ENCODE results near the gene COLGALT1. TPM values are rescaled to one million over a fixed set of nuclear protein-coding genes. Genes with fewer than 3 reads are reported as not detected.
"Not testable (repeated sequence)": the region's sequence is repeated elsewhere in the genome, so short reads cannot be mapped to it uniquely, and the experiment has no call there.

COLGALT1 gene
- 58.8 and 60.5 TPM in 2 replicates for total RNA-seq (2014; rRNA removed; shearing (Covaris generic))

DNA sequence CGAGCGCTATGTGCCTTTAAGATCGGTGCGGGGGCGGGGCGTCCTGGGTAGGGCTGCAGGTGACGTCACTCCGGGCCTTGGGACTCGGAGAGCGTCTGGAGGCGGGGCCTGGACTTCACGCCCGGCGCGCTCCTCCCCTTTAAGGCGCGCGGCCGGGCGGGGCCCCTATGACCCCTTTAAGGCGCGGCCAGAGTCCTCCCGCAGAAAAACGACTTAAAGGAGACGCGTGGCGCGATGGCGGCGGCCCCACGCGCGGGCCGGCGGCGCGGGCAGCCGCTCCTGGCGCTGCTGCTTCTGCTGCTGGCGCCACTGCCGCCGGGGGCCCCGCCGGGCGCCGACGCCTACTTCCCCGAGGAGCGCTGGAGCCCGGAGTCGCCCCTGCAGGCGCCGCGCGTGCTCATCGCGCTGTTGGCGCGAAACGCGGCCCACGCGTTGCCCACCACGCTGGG is at the start of gene COLGALT1:
COLGALT1 (plus strand) TSS at position 170 of the 449 bp plus-strand sequence; CDS start at position 235, 65 bp downstream.
- DNase-seq (ENCODE audit: low read depth), result peak; percentile 98

- DNase-seq (ENCODE audit: low read depth), result no peak
These were observed 48.7 kb upstream of the COLGALT1 start for GRCh38 chr19:17506745-17507144.

- DNase-seq (ENCODE audit: low read depth), result not testable (repeated sequence)
These were observed 46.9 kb upstream of the COLGALT1 start for GRCh38 chr19:17508558-17508933.

DNA sequence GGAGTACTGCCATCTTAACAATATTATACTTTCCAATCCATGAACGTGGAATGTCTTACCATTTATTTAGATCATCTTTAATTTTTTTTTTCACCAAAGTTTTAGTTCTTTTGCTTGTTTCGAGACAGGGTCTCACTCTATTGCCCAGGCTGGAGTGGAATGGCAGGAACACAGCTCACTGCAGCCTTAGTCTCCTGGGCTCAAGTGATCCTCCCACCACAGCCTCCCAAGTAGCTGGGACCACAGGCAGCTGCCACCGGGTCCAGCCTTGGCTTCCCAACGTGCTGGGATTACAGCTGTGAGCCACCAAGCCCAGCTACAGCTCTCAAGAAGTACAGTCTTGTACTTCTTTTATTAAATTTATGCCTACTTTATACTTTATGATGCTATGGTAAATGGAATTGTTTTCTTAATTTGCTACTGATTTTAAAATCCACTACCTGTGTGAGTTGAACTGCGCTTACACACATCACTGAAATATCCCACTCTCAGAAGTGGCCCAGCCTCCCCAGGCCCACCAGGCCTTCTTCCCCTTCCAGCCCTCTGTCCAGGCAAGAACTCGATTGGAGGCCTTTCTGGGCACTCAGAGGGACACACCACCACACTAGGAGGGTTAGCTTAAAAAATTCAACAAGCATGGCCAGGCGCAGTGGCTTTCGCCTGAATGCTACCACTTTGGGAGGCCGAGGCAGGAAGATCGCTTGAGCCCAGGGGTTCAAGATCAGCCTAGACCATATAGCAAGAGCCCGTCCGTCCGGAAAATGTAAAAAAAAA is 45.0 kb upstream of the COLGALT1 start:
- DNase-seq (ENCODE audit: low read depth), result no peak

- DNase-seq (ENCODE audit: low read depth), result peak; percentile 87
These were observed 43.5 kb upstream of the COLGALT1 start for GRCh38 chr19:17511724-17512573.

GRCh38 chr19:17512574-17512939 is 42.9 kb upstream of the COLGALT1 start:
- DNase-seq (ENCODE audit: low read depth), result no peak

GRCh38 chr19:17515408-17516149 is 39.9 kb upstream of the COLGALT1 start:
- no peak for DNase-seq (ENCODE audit: low read depth)

DNA sequence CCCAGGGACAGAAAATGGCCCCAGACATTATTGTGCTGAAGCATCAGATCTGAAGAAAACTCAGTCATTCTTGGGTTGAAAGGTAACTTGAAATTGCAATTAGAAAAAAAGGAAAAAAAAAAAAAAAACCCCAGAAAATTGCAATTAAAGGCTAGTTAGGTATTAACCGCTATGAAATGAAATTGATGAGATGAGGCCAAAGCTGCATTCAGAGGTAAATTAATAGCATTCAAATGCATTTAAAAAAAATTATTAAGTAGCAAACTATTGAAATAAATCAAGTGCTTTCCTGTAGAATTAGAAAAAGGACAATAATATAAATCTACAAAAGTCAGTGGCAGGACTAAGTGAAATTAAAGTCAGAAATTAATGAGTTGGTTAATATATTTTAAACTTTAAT is 37.6 kb upstream of the COLGALT1 start:
- DNase-seq (ENCODE audit: low read depth), result no peak

DNA sequence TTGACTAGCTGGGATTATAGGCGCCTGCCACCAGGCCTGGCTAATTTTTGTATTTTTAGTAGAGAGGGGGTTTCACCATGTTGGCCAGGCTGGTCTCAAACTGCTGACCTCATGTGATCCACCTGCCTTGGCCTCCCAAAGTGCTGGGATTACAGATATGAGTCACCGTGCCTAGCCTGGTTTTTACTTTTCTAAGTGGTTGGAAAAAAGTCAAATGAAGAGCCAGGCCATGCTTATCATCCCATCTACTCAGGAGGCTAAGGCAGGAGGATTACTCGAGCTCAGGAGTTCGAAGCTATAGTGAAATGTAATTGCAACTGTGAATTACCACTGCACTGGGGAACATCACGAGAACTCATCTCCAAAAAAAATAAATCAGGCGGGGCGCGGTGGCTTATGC is 36.8 kb upstream of the COLGALT1 start:
- not testable (repeated sequence) for DNase-seq (ENCODE audit: low read depth)

GRCh38 chr19:17519967-17520366 is 35.5 kb upstream of the COLGALT1 start:
- no peak for DNase-seq (ENCODE audit: low read depth)

DNA sequence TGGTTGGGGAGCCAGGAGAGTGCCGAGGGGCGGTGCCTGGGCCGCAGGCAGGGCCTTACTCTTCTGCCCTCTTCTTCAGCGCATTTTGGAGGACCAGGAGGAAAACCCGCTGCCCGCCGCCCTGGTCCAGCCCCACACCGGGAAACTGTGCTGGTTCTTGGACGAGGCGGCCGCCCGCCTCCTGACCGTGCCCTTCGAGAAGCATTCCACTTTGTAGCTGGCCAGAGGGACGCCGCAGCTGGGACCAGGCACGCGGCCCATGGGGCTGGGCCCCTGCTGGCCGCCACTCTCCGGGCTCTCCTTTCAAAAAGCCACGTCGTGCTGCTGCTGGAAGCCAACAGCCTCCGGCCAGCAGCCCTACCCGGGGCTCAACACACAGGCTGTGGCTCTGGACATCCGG is 34.6 kb upstream of the COLGALT1 start:
- no peak for DNase-seq (ENCODE audit: low read depth)

DNA sequence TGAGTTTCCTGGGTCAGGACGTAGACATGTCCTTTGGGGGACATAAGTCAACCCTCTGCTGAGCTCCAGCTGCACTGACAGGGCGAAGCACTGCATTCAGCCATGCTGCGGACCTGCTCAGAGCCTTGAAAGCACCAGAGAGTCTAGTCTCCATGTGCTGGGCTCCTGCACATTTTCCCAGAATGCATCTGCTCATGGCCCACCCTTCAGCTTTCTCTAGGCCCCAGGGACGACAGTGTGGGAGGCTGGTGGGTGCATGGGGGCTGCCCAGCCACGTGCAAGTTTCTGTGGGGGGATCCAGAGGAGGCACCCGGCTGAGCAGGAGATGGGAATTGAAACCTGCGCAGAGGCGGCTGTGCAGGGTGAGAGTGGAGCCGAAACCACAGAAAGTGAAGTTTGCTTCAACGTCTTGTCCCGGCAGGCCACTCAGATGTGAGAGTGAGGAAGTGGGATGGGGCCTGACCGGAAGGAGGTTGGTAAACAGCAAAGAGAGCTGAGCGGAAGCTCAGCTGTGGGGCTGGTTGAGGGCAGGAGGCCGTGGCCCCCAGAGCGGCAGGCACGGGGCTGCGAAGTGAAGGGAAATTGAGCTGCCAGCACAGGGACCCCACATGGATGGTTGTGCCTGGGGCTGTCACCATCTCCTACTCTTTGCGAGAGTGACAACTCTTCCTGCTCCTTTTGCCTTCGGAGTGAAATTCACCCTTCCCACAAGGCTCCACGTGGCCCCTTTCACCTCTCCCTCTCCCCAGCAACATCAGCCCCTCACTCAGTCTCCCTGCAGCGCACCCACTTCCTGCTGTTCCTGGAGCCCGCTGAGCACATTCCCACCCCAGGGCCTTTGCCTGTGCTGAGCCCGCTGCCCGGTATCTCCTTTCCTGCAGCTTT is 32.2 kb upstream of the COLGALT1 start:
- DNase-seq (ENCODE audit: low read depth), result no peak

- DNase-seq (ENCODE audit: low read depth), result no peak
These were observed 30.8 kb upstream of the COLGALT1 start for GRCh38 chr19:17524651-17525050.

DNA sequence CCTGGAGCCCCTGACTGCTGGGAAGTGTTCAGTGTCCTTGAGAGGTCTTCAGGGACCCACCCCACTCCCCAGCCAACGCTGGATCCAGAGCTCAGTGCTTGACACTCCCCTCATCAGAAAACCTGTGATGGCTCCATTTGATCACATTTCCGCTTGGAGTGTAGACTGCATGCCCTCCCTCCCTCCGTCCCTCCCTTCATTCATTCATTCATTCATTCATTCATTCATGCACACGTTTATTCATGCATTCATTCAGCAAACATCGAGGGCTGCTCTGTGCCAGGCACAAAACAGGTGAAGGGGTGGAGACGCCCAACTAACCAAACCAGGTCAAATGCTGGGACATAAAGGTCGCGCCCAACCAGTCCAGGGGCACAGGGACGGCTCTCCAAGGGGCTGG is 30.3 kb upstream of the COLGALT1 start:
- no peak for DNase-seq (ENCODE audit: low read depth)

GRCh38 chr19:17526922-17527321 is 28.5 kb upstream of the COLGALT1 start:
- DNase-seq (ENCODE audit: low read depth), result no peak

DNA sequence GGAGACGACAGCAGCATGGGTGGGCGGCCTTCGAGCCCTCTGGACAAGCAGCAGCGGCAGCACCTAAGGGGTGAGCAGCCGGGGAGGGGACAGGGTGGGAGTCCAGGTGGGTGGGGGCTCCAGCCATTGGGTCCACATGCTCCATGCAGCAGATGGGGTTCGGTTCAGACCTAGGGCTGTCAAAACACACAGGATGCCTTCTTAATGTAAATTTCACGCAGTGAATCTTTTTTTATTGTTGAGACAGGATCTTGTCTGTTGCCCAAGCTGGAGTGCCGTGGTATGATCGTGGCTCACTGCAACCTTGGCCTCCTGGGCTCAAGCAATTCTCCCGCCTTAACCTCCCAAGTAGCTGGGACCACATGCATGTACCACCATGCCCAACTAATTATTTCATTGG is 28.1 kb upstream of the COLGALT1 start:
- no peak for DNase-seq (ENCODE audit: low read depth)

- no peak for DNase-seq (ENCODE audit: low read depth)
These were observed 26.8 kb upstream of the COLGALT1 start for GRCh38 chr19:17528610-17529009.

DNA sequence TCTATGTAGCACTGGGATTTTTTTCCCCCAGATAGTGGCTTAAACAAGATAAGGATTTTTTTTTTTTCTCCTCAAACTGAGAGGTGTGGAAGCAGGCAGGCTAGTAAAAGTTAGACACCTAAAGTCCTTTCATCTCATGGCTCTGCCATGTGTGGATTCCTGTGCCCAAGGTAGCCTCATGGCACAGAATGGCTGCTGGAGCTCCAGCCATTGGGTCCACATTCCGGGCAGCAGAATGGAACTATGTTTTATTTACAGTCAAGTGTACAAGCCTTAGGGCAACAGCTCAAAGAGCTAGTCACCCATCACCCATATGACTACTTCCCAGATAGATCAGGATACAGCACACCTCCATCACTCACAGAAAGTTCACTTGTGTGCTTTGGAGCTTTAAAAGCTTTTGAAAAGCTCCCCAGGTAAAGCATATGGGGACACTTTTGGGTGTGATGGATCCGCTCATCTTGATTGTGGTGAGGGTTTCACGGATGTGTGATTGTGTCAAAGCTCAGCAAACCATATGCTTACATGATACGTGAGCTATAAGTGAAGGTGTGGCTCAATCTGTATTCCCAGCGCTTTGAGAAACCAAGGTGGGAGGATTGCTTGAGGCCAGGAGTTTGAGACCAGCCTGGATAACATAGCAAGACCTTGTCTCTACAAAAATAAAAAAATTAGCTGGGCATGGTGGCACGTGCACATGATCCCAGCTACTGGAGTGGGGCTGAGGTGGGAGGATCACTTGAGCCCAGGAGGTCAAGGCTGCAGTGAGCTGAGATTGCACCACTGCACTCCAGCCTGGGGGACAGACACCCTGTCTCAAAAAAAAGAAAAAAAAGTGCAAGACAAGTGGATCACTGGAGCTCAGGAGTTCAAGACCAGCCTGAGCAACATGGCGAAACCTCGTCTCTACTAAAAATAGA is 25.9 kb upstream of the COLGALT1 start:
- no peak for DNase-seq (ENCODE audit: low read depth)

- no peak for DNase-seq (ENCODE audit: low read depth)
These were observed 24.9 kb upstream of the COLGALT1 start for GRCh38 chr19:17530586-17530985.

DNA sequence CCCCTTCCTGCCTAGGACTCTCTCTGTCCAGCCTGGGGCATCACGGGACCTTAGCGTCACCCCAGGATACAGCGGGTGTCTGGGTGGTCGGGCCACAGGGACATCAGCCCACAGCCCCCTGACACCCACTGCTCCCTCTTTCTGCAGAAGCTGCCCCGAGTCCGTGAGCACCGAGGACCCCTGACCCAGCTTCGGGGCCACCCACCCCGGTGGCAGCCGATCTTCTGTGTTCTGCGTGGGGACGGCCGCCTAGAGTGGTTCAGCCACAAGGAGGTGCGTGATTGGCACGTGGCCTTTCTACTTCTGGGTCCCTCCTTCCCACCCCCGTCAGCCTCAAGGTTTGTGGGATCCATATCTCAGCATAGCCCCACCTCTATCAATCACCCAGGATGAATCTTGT is 23.3 kb upstream of the COLGALT1 start:
- no peak for DNase-seq (ENCODE audit: low read depth)

All from Daoy (cell line).